Kidney glomerular epithelial cell (primary cell): ENCODE data around the gene RHEB.

Source experiments
- DNase-seq: peaks from one replicate; lab custom pipeline; 2025; lab: John Stamatoyannopoulos, UW

RHEB gene

GRCh38 chr7:151470711-151471110 lies 49.0 kb downstream of the RHEB start:
- no peak for DNase-seq

- DNase-seq, result no peak
Measured at GRCh38 chr7:151469281-151469680, 50.4 kb downstream of the RHEB start.

- DNase-seq, result no peak
Measured at GRCh38 chr7:151468217-151469018, 51.3 kb downstream of the RHEB start.

- DNase-seq, result no peak
Measured at GRCh38 chr7:151465169-151465568, 54.5 kb downstream of the RHEB start.

GRCh38 chr7:151462306-151462779 lies 57.4 kb downstream of the RHEB start:
- no peak for DNase-seq

- DNase-seq, result no peak
Measured at GRCh38 chr7:151461942-151462230, 57.8 kb downstream of the RHEB start.

- DNase-seq, result no peak
Measured at GRCh38 chr7:151461096-151461941, 58.4 kb downstream of the RHEB start.

GRCh38 chr7:151460474-151460855 lies 59.2 kb downstream of the RHEB start:
- DNase-seq, result no peak

GRCh38 chr7:151459726-151460473 lies 59.8 kb downstream of the RHEB start:
- peak; percentile 88 for DNase-seq

GRCh38 chr7:151457534-151457933 lies 62.2 kb downstream of the RHEB start:
- no peak for DNase-seq

- no peak for DNase-seq
Measured at GRCh38 chr7:151456782-151457181, 62.9 kb downstream of the RHEB start.

- no peak for DNase-seq
Measured at GRCh38 chr7:151456276-151456675, 63.4 kb downstream of the RHEB start.

- no peak for DNase-seq
Measured at GRCh38 chr7:151455690-151456089, 64.0 kb downstream of the RHEB start.

- no peak for DNase-seq
Measured at GRCh38 chr7:151454932-151455530, 64.7 kb downstream of the RHEB start.

- DNase-seq, result peak; percentile 9
Measured at GRCh38 chr7:151454305-151454704, 65.4 kb downstream of the RHEB start.

GRCh38 chr7:151453326-151453791 lies 66.3 kb downstream of the RHEB start:
- no peak for DNase-seq

- DNase-seq, result no peak
Measured at GRCh38 chr7:151452680-151453325, 66.9 kb downstream of the RHEB start.

GRCh38 chr7:151451626-151452571 lies 67.8 kb downstream of the RHEB start:
- DNase-seq, result no peak

GRCh38 chr7:151451156-151451555 lies 68.5 kb downstream of the RHEB start:
- DNase-seq, result no peak

- no peak for DNase-seq
Measured at GRCh38 chr7:151449990-151450389, 69.7 kb downstream of the RHEB start.
